Occipital lobe (tissue), 2 donors: Measurements from ENCODE around the gene KMT2C. TPM values are rescaled to one million over a fixed set of nuclear protein-coding genes. Genes with fewer than 3 reads are reported as not detected.
"Not testable (repeated sequence)": the region's sequence is repeated elsewhere in the genome, so short reads cannot be mapped to it uniquely, and the experiment has no call there.

Experiments
- DNase-seq: peaks from one replicate; lab custom pipeline; 2025; lab: John Stamatoyannopoulos, UW
- total RNA-seq: library from RNA; depleted of rRNA; stranded (reverse); fragments of >200 nt; gene quantifications from one replicate; pipeline ENCODE4 v1.2.3, GENCODE V29; 2014

Gene KMT2C
- total RNA-seq, 1 donor from 2014 or later: 77.7 TPM

DNA sequence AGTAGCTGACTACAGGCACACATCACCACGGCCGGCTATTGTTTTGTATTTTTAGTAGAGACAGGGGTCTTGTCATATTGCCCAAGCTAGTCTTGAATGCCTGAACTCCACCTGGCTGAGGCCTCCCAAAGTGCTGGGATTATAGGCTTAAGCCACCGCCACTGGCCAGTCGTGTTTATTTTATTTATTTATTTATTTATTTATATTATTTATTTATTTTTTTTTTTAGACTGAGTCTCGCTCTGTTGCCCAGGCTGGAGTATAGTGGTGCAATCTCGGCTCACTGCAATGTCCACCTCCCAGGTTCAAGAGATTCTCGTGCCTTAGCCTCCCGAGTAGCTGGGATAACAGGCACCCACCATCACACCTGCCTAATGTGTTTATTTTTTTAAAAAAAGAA is 6.0 kb upstream of the KMT2C start:
- not testable (repeated sequence) for DNase-seq

DNA sequence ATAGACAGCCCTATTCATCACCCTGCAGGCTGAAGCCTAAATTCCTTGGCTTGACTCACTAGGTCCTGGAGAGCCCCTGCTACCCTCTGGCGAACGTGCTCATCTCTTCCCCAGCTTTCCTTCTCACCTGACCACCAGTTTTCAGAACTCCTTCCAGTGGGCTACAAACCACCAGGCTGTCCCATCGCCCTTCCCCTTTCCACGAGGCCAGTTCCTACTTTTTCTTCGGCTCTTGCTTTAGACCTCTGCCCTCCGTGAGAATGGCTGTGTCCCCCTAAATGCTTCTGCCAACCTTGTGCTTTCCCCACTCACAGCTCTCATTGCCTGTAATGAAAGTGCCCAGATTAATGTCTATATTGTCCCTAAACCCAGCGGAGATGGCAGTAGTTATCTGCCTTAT is 5.4 kb upstream of the KMT2C start:
- not testable (repeated sequence) for DNase-seq

DNA sequence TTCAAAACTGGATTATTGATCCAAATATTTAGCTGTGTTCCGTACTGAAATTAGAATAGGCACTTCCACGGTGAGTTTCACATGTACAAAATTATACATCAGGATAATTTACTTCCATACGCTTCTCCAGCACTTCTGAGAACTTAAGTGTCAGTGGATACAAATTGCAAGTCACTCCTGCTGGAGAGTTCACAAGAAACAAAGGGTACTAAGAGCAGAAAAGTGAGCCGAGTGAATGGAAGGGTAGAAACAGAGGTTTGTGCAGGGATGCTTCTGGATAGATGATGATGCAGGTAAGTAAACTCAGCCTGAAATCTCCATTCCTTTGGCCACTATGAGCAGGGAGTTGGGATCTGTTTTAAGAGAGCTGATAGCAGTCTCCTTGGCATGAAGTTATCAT is 2.2 kb upstream of the KMT2C start:
- not testable (repeated sequence) for DNase-seq

DNA sequence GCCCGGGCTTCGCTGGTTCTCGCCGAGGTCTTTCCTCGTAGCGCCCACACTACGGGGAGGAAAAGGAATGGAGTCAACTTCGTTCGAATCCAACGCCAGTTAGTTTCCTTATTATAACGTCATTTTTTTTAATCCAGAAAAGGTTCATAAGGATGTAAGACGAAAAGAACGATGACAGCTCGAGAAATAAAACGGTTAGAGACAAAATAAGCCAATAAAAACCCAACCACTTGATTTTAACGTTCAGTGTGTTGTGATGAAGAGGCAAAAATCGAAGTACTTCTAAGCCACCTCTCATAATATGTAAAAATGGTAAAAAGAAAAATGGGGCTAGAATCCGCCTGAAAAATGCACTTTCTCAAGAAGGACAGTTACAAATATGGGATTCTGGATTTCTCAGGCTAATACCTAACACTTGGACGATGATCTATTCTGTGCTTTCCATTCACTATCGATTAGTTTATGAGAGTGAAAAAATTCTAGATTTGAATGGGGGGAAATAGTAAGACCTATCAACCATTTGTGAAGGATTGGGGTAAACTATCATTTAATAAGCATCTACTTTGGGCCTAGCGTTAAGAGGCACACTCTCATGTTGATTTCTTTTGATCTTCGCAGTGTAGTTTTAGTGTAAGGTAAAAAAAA is 1.2 kb upstream of the KMT2C start:
- not testable (repeated sequence) for DNase-seq

DNA sequence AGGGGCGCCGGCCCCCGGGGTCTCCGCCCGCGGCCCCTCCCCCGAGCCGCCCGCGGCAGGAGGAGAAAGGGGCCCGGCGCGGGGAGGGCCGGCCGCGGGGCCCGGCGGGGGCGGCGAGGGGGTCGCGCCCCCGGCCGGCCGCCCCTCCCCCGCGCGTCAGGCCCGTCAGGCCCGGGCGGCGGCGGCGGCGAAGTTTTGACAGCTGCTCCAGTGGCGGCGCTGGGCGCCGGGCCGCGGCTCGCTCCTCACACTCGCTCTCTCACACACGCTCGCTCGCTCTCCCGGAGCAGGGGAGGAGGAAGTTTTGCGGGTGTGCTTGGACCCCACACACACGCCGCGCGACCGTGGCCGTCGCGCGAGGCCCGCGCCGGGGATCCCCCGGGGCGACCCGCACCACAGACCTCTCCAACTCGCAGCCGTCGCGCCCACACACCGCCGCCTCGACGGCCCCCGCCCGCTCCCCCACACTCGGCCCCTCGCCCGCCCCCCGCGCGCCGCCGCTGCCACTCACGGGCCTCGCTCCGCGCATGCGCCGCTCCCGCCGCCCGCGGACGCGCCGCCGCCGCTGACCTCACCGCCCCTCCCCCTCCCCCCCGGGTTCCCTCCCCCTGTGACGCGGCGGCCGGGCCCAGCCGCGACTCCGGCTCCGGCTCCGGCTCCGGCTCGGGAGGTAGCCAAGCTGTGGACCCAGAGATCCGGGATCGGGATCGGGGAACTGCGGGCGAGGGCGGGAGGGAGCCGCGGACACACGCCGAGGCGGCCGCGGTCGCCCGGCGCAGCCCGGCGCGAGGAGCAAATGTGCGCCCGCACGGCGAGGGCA is 518 bp upstream of the KMT2C start:
- DNase-seq: peak; percentile 89

DNA sequence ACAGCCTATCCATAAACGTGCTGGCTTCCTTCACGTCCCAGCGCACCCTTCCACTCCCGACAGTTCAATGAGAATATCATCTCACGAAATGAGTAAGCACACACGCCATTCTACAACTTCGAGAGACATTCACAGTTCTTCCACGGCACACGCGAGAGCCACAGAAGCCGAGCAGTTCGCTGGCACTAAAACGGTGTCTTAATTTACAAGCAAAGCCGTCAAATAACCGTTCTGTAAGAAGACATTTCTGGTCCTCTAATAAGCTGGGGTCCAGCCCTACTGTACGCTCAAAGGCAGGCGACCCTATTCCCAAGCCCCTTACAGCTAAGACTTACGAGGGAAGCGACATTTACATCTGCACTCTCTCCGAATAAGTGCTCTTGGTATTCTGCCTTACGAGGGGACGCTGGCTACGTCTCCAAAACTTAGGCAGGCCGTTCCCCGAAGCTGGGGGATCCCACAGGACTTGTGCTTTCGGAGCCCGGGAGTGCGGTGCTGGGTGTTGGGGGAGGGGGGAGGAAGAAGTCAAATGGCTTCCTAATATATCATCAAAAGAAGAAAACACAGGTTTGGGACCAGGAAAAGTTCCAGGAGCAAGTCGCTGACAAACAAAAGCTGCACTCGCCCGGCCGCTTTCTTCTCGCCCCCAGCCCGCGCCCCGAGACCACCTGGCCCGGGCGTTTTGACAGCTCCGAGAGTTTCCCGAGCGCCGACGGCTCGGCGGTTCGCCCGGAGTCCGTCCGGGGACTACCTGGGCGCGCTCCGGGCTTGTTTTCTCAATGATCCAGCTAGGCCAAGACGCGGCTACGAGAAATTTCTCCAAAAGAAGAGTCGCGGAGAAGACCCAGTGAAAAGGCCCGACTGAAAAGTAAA is 1.1 kb downstream of the KMT2C start:
- not testable (repeated sequence) for DNase-seq

DNA sequence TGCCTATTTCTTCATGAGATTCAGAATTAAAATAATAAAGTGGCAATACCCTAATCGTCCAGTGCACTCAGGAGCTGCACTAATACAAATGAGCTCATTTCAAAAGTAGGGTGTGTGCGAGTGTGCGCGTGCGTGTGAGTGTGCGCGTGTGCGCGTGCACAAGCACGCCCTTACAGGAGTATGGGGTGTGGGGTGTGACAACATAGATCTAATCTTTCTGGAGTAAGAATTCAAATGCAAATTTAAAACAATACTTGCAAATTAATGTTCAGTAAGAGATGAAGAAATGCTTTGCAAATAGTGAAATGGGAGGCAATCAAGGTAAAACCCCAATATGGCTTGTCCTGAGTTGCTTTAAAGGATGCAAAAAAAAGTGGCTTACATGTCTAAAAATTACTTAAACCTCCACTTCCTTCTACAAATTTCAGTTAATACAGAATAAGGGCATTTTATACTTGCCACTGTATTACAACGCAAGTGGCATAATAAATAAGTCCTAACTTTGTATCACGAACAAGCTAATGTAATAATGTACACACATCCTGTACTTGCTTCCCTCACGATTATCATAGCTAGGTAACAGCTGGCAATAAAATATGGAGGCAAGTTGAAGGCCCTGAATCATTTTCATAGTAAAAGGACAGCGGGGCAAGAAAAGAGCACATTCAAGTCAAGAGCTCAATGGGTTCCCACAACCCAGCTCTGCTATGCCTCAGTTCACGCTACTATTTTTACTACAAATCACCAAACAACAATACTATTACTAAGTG is 1.9 kb downstream of the KMT2C start:
- not testable (repeated sequence) for DNase-seq

DNA sequence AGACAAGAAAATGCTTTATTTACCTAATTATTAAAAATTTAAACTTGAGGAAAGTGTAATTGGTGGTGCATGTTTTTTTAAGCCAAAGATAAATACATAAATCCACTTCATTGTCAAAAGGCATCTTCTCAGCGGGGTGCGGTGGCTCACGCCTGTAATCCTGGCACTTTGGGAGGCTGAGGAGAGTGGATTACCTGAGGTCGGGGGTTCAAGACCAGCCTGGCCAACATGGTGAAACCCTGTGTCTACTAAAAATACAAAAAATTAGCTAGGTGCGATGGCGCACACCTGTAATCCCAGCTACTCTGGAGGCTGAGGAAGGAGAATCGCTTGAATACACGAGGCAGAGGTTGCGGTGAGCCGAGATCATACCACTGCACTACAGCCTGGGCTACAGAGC is 3.1 kb downstream of the KMT2C start:
- not testable (repeated sequence) for DNase-seq

DNA sequence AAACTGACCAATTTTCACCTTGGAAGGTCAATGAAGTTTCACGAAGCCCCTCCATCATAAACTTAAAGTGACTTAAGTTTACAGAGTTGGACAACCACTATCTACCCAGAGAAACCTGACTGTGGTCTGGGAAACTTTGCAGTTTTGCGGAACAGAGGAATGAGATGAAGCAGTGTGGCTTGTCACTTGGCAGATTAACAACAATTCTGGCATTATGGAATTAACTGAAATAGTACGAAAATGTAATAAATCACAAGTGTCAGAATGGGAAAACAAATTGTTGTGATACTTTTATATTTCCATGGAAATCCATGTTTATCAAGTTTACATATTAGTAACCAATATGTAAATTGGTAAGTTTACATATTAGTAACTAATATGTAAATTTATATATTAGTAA is 4.9 kb downstream of the KMT2C start:
- DNase-seq: no peak

DNA sequence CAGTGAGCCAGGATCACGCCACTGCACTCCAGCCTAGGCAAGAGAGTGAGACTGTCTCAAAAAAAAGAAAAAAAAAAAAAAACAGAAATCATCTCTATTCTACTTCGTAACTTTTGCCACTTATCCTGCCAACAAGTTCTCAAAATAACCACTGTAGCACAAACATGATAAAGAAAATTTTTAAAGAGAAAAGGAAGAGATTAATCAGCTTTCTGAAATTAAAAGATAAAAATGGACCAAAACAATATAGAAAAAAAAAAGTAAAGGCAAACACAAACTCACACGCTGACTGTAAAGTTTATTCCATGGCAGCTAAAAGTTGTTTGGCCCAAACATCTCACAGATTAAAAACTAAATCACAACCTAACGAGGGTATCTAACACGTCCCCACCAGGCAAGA is 5.7 kb downstream of the KMT2C start:
- DNase-seq: not testable (repeated sequence)

DNA sequence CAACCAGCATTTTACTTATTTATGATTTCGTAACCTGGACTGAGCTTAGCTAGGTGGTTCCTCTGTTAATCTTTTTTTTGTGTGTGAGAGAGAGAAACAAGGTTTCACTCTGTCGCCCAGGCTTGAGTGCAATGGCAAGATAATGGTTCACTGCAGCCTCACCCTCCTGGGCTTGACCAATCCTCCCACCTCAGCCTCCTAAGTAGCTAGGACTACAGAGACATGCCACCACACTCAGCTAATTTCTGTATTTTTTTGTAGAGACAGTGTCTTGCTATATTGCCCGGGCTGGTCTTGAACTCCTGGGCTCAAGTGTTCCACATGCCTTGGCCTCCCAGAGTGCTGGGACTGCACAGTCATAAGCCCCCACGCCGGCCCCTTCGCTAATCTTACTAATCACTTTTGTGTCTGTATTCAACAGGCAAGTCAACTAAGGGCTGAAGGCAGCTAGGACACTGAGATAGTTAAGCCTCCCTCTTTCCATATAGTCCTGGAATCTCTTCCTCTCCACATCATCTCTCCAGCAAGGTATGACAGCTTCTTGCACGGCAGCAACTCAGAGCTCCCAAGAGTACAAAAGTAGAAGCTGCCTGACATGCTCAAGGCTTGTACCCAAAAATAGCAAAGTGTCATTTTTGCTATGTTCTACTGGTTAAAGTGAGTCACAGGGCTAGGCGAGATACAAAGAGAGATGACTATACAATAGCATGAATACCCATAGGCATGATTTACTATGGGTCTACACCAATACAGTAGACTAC is 11.3 kb downstream of the KMT2C start:
- DNase-seq: no peak

DNA sequence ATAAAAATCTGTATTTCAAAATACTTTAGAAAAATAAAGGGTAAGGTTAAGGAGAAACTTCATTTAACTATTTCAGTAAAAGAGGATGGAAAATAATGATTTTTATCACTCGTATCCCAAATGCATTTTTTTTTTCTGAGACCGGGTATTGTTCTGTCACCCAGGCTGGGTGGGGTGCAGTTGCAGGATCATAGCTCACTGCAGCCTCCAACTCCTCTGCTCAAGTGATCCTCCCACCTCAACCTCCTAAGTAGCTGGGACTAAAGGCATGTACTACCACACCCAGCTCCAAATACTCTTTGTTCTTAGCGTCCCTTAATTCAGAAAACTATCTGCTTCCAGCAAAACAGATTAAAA is 11.8 kb downstream of the KMT2C start:
- DNase-seq: no peak

DNA sequence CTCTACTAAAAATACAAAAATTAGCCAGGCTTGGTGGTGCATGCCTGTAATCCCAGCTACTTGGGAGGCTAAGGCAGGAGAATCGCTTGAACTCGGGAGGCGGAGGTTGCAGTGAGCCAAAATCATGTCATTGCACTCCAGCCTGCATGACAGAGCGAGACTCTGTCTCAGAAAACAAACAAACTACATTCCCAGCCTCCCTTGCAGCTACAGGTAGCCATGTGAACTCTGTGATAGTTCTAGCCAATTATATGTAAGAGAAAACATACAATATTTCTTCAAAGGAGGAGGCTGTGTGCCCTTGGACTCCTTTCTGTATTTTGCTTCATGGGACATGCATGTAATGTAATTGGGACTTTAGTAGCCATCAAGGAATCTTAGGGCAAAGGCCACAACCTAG is 12.6 kb downstream of the KMT2C start:
- not testable (repeated sequence) for DNase-seq

DNA sequence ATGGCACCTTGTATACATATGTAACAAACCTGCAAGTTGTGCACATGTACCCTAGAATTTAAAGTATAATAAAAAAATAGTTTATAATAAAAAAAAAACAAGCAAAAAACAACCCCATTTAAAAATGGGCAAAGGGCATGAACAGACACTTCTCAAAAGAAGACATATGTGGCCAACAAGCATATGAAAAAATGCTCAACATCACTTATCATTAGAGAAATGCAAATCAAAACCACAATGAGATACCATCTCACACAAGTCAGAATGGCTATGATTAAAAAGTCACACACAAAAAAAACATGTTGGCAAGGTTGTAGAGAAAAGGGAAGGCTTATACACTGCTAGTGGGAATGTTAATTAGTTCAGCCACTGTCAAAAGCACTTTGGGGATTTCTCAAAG is 14.9 kb downstream of the KMT2C start:
- not testable (repeated sequence) for DNase-seq

DNA sequence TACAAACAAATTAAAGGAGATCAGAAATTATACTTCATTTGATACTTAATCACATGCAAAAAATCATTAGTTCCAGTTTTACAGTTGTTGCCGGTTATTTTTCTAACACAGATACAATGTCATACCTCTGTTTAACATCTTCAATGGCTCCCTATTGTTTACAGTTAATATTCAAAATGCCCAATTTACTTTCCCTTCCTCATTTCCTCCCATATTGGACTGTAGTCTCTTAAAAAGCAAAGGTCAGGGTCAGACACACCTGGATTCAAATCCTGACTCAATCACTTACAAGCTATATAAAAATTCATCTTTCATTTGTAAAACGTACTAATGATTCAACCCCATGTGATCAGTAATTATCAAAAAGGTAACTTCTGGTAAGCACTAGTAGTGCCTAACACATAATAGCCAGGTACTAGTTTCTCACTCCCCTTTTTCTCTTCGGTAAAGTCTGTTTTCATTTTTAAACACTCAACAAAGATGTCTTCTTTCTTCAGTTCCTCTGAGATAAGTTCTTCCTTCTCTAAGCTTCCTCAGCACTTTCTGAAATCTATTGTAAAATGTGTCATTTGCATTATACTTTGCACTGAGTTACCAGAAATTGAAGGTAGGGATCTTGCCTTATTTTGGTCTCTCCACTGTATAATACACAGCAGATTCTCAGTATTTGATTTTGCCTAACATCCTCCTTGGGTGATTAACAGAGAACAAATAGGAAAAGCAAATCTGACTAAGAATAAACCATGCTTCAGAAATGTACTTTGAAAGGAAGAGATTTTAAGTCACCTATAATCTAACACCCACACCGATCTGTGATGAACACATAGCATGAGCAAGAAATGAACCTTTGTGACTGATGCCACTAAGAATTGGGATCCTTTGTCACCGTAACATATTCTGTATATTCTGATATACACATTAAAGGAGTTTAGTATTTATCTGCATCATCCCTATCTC is 16.1 kb downstream of the KMT2C start:
- DNase-seq: no peak

DNA sequence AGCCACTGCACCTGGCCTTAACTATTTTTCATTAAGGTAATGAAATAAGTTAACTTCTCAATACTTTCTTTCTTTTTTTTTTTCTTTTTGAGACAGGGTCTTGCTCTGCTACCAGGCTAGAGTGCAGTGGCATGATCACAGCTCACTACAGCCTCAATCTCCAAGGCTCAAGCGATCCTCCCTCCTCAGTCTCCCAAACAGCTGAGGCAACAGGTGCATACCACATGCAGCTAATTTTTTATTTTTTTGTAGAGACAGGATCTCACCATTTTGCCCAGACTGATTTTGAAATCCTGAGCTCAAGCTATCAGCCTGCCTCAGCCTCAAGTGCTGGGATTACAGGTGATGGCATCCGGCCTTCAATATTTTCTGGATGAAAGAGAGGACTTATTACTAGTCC is 21.0 kb downstream of the KMT2C start:
- DNase-seq: no peak

DNA sequence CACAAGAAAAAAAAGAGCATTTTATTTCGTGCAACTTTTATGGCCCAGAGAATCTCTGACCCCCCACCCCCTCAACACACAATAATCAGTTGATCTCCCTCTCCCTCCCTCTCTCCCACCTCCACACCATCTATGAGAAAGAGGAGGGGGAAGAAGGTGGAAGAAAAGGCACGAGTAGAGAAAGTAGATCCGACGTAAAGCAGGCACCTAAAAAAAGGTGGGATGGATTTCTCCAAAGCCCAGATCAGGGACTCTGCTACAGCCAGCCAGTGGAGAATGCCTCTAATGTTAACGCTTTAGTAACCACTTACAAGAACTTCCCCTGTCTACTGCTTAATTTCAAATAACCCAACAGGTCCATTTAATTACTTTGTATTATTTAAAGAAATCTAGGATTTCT is 24.4 kb downstream of the KMT2C start:
- no peak for DNase-seq

DNA sequence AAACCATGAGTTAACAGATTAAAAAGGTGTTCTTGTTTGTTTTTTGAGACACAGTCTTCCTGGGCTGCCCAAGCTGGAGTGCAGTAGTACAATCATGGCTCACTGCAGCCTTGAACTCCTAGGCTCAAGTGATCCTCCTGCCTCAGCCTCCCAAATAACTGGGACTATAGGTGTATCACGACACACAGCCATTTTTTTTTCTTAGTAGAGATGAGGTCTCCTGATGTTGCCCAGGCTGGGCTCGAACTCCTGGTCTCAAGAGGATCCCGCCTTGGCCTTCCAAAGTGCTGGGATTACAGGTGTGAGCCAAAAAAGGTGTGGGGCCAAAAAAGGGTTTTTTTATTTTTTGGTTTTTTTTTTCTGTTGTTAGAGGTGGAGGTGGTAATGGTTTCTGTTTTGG is 29.3 kb downstream of the KMT2C start:
- DNase-seq: no peak

DNA sequence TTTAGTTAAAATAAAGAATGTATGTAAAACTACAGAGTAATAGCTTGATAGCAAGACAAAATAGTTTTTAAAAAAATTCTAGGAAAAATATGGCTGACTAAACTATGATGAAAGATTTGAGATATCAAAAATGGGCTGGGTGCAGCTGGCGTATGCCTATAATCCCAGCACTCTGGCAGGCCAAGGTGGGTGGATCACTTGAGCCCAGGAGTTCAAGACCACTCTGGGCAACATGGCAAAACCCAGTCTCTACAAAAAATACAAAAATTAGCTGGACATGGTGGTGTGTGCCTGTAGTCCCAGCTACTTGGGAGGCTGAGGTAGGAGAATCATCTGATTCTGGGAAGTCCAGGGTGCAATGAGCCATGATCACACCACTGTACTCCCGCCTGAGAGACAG is 29.8 kb downstream of the KMT2C start:
- DNase-seq: not testable (repeated sequence)
